ENCODE results near the gene SLC22A6.

The SLC22A6 gene

GRCh38 chr11:62984451-62984991 lies at the start of gene SLC22A6:
SLC22A6 (minus strand) TSS chr11:62984967; CDS start chr11:62984690, 277 bp downstream.
- intact Hi-C loops (cut with DNase I): no loop called here
- DNase-seq: peak in 15 of 42 donors; percentile 5 to 50 (median 20)

- no peak for DNase-seq
- intact Hi-C loops (cut with DNase I): no loop called here
Observed at GRCh38 chr11:63032457-63032856, 47.7 kb upstream of the SLC22A6 start.

GRCh38 chr11:63023841-63024648 lies 39.3 kb upstream of the SLC22A6 start:
- intact Hi-C loops (cut with DNase I): loop anchor here (2.0 kb wide), 1 partner anchor 117 kb away; no protein-coding TSS in a partner anchor
- DNase-seq: peak; percentile 82 to 97 (median 94)

- DNase-seq: peak in 1 of 42 donors; percentile 8
- intact Hi-C loops (cut with DNase I): no loop called here
Observed at GRCh38 chr11:63023222-63023814, 38.6 kb upstream of the SLC22A6 start.

- intact Hi-C loops (cut with DNase I): no loop called here
- peak in 1 of 42 donors; percentile 16 for DNase-seq
Observed at GRCh38 chr11:63022441-63022840, 37.7 kb upstream of the SLC22A6 start.

GRCh38 chr11:63020671-63021291 lies 36.0 kb upstream of the SLC22A6 start:
- intact Hi-C loops (cut with DNase I): no loop called here
- peak in 12 of 42 donors; percentile 5 to 43 (median 22) for DNase-seq

GRCh38 chr11:63019506-63019905 lies 34.7 kb upstream of the SLC22A6 start:
- intact Hi-C loops (cut with DNase I): no loop called here

GRCh38 chr11:63017306-63017974 lies 32.7 kb upstream of the SLC22A6 start:
- DNase-seq: peak in 3 of 42 donors; percentile 3 to 22 (median 18)
- intact Hi-C loops (cut with DNase I): no loop called here

More at GRCh38 chr11:63019506-63019905, 34.7 kb upstream of the SLC22A6 start:
- DNase-seq: peak in 2 of 42 donors; percentile 5 to 12

- DNase-seq: peak in 2 of 42 donors; percentile 27 to 36
- intact Hi-C loops (cut with DNase I): no loop called here
Observed at GRCh38 chr11:63015521-63016215, 30.9 kb upstream of the SLC22A6 start, which contains the start of gene SLC22A8. SLC22A8 (minus strand) TSS chr11:63015841; CDS start chr11:63014958, 883 bp downstream.

- peak in 2 of 42 donors; percentile 10 to 11 for DNase-seq
- intact Hi-C loops (cut with DNase I): no loop called here
Observed at GRCh38 chr11:63014408-63015055, 29.8 kb upstream of the SLC22A6 start.

- DNase-seq: no peak
- intact Hi-C loops (cut with DNase I): no loop called here
Observed at GRCh38 chr11:63012839-63013238, 28.1 kb upstream of the SLC22A6 start.

GRCh38 chr11:63012430-63012829 lies 27.7 kb upstream of the SLC22A6 start:
- intact Hi-C loops (cut with DNase I): no loop called here
- no peak for DNase-seq

- DNase-seq: no peak
- intact Hi-C loops (cut with DNase I): no loop called here
Observed at GRCh38 chr11:63010934-63011439, 26.2 kb upstream of the SLC22A6 start.

- no peak for DNase-seq
- intact Hi-C loops (cut with DNase I): no loop called here
Observed at GRCh38 chr11:63007920-63008319, 23.2 kb upstream of the SLC22A6 start.

GRCh38 chr11:63001456-63001855 lies 16.7 kb upstream of the SLC22A6 start:
- no peak for DNase-seq
- intact Hi-C loops (cut with DNase I): no loop called here

- intact Hi-C loops (cut with DNase I): no loop called here
- DNase-seq: no peak
Observed at GRCh38 chr11:62999649-63000048, 14.9 kb upstream of the SLC22A6 start.

GRCh38 chr11:62999156-62999555 lies 14.4 kb upstream of the SLC22A6 start:
- DNase-seq: no peak
- intact Hi-C loops (cut with DNase I): no loop called here

GRCh38 chr11:62996271-62996670 lies 11.5 kb upstream of the SLC22A6 start:
- intact Hi-C loops (cut with DNase I): no loop called here
- no peak for DNase-seq
